A673 (cell line): ENCODE results near the gene VTI1B. TPM values are rescaled to one million over a fixed set of nuclear protein-coding genes. Genes with fewer than 3 reads are reported as not detected.

Experiments used
- BruUV-seq: library from RNA; stranded (reverse); fragments of 400-500 nt; replicated peaks from 2 replicates; lab custom pipeline; 2021; lab: Mats Ljungman, UMichigan
- CTCF ChIA-PET: fragments of 300-600 bp; sonication (Branson Sonifier 250); formaldehyde crosslinking; loops from one replicate; lab custom pipeline; 2022; ENCODE audit warnings: antibody characterized with exemption; lab: Charles Lee
- POLR2A ChIA-PET: fragments of 300-600 bp; sonication (Branson Sonifier 250); formaldehyde crosslinking; loops from one replicate; lab custom pipeline; 2022; ENCODE audit warnings: antibody characterized with exemption; ENCODE audit not compliant: low non-redundant PET; lab: Charles Lee
- DNase-seq: peaks from one replicate; pipeline ENCODE4 v3.0.0-alpha.2; 2015; ENCODE audit warnings: low spot score
- H3K27ac ChIP-seq: fragments of 200-600 bp; sonication (generic); 2 replicates; pipeline ENCODE4 v1.5.1; 2016; ENCODE audit warnings: mixed run types, low read depth, mild to moderate bottlenecking, mixed read lengths, antibody characterized with exemption, low read length; ENCODE audit not compliant: poor library complexity, severe bottlenecking
- H3K27me3 ChIP-seq: fragments of 200-600 bp; sonication (generic); replicated peaks from 2 replicates; pipeline ENCODE4 v1.6.1; 2017; ENCODE audit warnings: mixed run types, low read depth, mild to moderate bottlenecking, mixed read lengths, antibody characterized with exemption, low read length; ENCODE audit not compliant: insufficient read depth, poor library complexity
- H3K36me3 ChIP-seq: fragments of 200-600 bp; sonication (generic); 2 replicates; pipeline ENCODE4 v1.6.1; 2016; ENCODE audit warnings: mixed run types, mild to moderate bottlenecking, mixed read lengths, antibody characterized with exemption, low read length; ENCODE audit not compliant: insufficient read depth, poor library complexity, severe bottlenecking
- H3K4me1 ChIP-seq: fragments of 200-600 bp; sonication (generic); 2 replicates; pipeline ENCODE4 v1.6.1; 2017; ENCODE audit warnings: mixed run types, mild to moderate bottlenecking, mixed read lengths, antibody characterized with exemption, low read length; ENCODE audit not compliant: insufficient read depth, poor library complexity, severe bottlenecking
- H3K4me3 ChIP-seq: fragments of 200-600 bp; sonication (generic); 2 replicates; pipeline ENCODE4 v1.5.1; 2016; ENCODE audit warnings: low read depth, mixed run types, mild to moderate bottlenecking, mixed read lengths, low read length; ENCODE audit not compliant: poor library complexity, severe bottlenecking
- H3K9me3 ChIP-seq: fragments of 200-600 bp; sonication (generic); 2 replicates; pipeline ENCODE4 v1.6.1; 2016; ENCODE audit warnings: mixed run types, low read depth, mild to moderate bottlenecking, mixed read lengths, antibody characterized with exemption, low read length; ENCODE audit not compliant: poor library complexity, severe bottlenecking
- CTCF ChIP-seq: fragments of 300-800, 200-600 bp; sonication (generic); conservative IDR thresholded peaks from 2 replicates; pipeline ENCODE4 v1.5.1; 2017; ENCODE audit warnings: low read depth, mild to moderate bottlenecking, antibody characterized with exemption, low read length, moderate library complexity, mixed read lengths
- EZH2 ChIP-seq: fragments of 200-600 bp; sonication (generic); IDR thresholded peaks from 2 replicates; pipeline ENCODE4 v1.6.1; 2017; ENCODE audit warnings: borderline replicate concordance, low read depth, mild to moderate bottlenecking, mixed read lengths, antibody characterized with exemption, low read length; ENCODE audit not compliant: poor library complexity, severe bottlenecking
- intact Hi-C: fragments of 100-400 bp; cut with micrococcal nuclease; formaldehyde crosslinking; loops from one replicate; pipeline ENCODE4 v1.10.0; 2022; ENCODE audit not compliant: unreplicated experiment
- total RNA-seq: library from RNA; stranded (reverse); gene quantifications from 2 replicates; pipeline ENCODE4 v1.2.3, GENCODE V29; 2021

VTI1B gene
- total RNA-seq, 1 experiment from 2014 or later = 123 TPM

DNA sequence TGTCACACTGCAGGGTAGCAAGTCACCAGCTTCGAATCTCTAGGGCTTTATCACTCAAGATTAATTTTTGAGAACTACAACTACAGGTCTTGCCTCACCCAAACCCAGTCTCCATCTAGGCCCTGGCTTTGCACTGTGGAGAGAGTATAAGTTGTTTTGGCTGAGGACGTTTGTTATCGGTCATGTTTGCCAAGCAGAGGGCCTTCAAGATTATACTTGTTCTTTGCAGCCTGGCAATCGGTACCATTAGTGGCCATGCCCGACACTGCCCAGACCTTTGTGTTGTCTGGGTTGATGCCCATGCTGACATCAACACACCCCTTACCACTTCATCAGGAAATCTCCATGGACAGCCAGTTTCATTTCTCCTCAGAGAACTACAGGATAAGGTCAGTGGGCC is 29.0 kb downstream of the VTI1B start:
- no TSS peak for BruUV-seq
- no peak overlapping the region for H3K4me3 ChIP-seq

DNA sequence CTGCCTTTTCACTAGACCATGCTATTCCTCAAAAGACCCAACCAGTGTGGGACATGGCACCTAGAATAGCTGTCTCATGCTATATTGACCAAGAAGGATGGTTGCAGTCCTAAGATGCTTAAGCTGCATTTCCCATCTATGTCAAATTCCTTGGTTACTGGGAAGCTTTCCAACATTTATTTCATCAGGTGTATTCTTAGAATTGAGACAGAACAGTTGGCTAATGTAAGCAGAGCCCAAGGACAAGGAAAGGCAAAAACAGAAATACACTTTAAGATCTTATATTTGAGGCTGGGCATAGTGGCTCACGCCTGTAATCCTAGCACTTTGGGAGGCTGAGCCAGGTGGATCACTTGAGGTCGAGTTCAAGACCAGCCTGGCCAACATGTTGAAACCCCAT is 30.0 kb downstream of the VTI1B start:
- no peak for TF ChIP-seq CTCF
- no peak for TF ChIP-seq EZH2
- H3K9me3 ChIP-seq = no peaks in the 10 kb centered on the region
- no peak overlapping the region for H3K27ac ChIP-seq
- H3K4me3 ChIP-seq = no peak overlapping the region
- H3K4me1 ChIP-seq = no peaks in the 10 kb centered on the region
- peaks cover 27% of the 10 kb centered on the region for H3K36me3 ChIP-seq
- no peaks in the 10 kb centered on the region for H3K27me3 ChIP-seq
- ChIA-PET CTCF (no interaction called here), POLR2A (interaction anchor here (0.6 kb wide), 1 partner anchor 51 kb away, joined by 3 read pairs; no protein-coding TSS in a partner anchor)
- no TSS peak for BruUV-seq
- DNase-seq = no peak
- intact Hi-C loops = no loop called here

More for the DNA sequence above, 29.0 kb downstream of the VTI1B start:
- Histone ChIP-seq H3K4me1 (no peaks in the 10 kb centered on the region), H3K9me3 (no peaks in the 10 kb centered on the region), H3K27me3 (no peaks in the 10 kb centered on the region), H3K27ac (no peak overlapping the region), H3K36me3 (peaks cover 35% of the 10 kb centered on the region)
- CTCF ChIA-PET = no interaction called here
- intact Hi-C loops = no loop called here
- no peak for DNase-seq
- POLR2A ChIA-PET = no interaction called here
- TF ChIP-seq CTCF (no peak), EZH2 (no peak)

GRCh38 chr14:67643713-67644112 is 30.7 kb downstream of the VTI1B start:
- intact Hi-C loops = no loop called here
- no peak for DNase-seq
- no peak for TF ChIP-seq EZH2
- Histone ChIP-seq H3K36me3 (peaks cover 20% of the 10 kb centered on the region), H3K4me1 (no peaks in the 10 kb centered on the region), H3K9me3 (no peaks in the 10 kb centered on the region), H3K27ac (no peak overlapping the region), H3K27me3 (no peaks in the 10 kb centered on the region), H3K4me3 (no peak overlapping the region)
- POLR2A ChIA-PET = no interaction called here
- no TSS peak for BruUV-seq
- CTCF ChIA-PET = no interaction called here
